HepG2 (cell line): ENCODE results near the gene MXRA7. TPM values are rescaled to one million over a fixed set of nuclear protein-coding genes. Genes with fewer than 3 reads are reported as not detected.

Experiments used
- AHDC1 ChIP-seq: sonication (generic); formaldehyde crosslinking; IDR thresholded peaks from 2 replicates; pipeline ENCODE4 v1.5.1; 2020; ENCODE audit warnings: mild to moderate bottlenecking, missing genetic modification reagents, borderline replicate concordance
- DNMT1 ChIP-seq: sonication (generic); formaldehyde crosslinking; IDR thresholded peaks from 2 replicates; pipeline ENCODE4 v1.5.1; 2020; ENCODE audit warnings: mild to moderate bottlenecking, missing genetic modification reagents
- GRHL1 ChIP-seq: sonication (generic); formaldehyde crosslinking; conservative IDR thresholded peaks from 2 replicates; pipeline ENCODE4 v1.8.0; 2022; ENCODE audit warnings: missing genetic modification reagents
- HHEX ChIP-seq: IDR thresholded peaks from 2 replicates; pipeline ENCODE4 v1.6.1; 2016; ENCODE audit warnings: control low read depth
- HOXA3 ChIP-seq: sonication (generic); formaldehyde crosslinking; IDR thresholded peaks from 2 replicates; pipeline ENCODE4 v1.5.0; 2020; ENCODE audit warnings: missing genetic modification reagents
- KLF11 ChIP-seq: IDR thresholded peaks from 2 replicates; pipeline ENCODE4 v1.6.1; 2016; ENCODE audit warnings: missing compliant biosample characterization
- MXD3 ChIP-seq: IDR thresholded peaks from 2 replicates; pipeline ENCODE4 v1.6.1; 2016; ENCODE audit warnings: mild to moderate bottlenecking, missing biosample characterization, missing genetic modification reagents
- NCOA2 ChIP-seq: sonication (generic); formaldehyde crosslinking; IDR thresholded peaks from 2 replicates; pipeline ENCODE4 v1.8.0; 2022; ENCODE audit warnings: inconsistent platforms
- NCOR1 ChIP-seq: fragments of 200-600 bp; sonication (generic); IDR thresholded peaks from 2 replicates; pipeline ENCODE4 v1.7.0; 2017; ENCODE audit warnings: antibody characterized with exemption, low read length, borderline replicate concordance
- NFYC ChIP-seq: IDR thresholded peaks from 2 replicates; pipeline ENCODE4 v1.6.1; 2016; ENCODE audit warnings: missing genetic modification reagents, missing compliant biosample characterization
- RBAK ChIP-seq: sonication (generic); formaldehyde crosslinking; IDR thresholded peaks from 2 replicates; pipeline ENCODE4 v1.5.1; 2020; ENCODE audit warnings: mild to moderate bottlenecking, missing genetic modification reagents
- SAFB2 ChIP-seq: sonication (generic); formaldehyde crosslinking; IDR thresholded peaks from 2 replicates; pipeline ENCODE4 v1.5.1; 2020; ENCODE audit warnings: missing genetic modification reagents, low read depth, mild to moderate bottlenecking, borderline replicate concordance
- TARDBP ChIP-seq: sonication (generic); formaldehyde crosslinking; IDR thresholded peaks from 2 replicates; pipeline ENCODE4 v1.8.0; 2022; ENCODE audit warnings: mild to moderate bottlenecking, missing genetic modification reagents
- ZBTB49 ChIP-seq: sonication (generic); formaldehyde crosslinking; IDR thresholded peaks from 2 replicates; pipeline ENCODE4 v1.4.0; 2020; ENCODE audit warnings: missing genetic modification reagents, borderline replicate concordance
- ZKSCAN5 ChIP-seq: sonication (generic); formaldehyde crosslinking; IDR thresholded peaks from 2 replicates; pipeline ENCODE4 v1.5.1; 2020; ENCODE audit warnings: mild to moderate bottlenecking, missing genetic modification reagents
- ZNF326 ChIP-seq: sonication (generic); formaldehyde crosslinking; IDR thresholded peaks from 2 replicates; pipeline ENCODE4 v1.4.0; 2020; ENCODE audit warnings: missing genetic modification reagents, borderline replicate concordance
- ZNF510 ChIP-seq: sonication (generic); formaldehyde crosslinking; IDR thresholded peaks from 2 replicates; pipeline ENCODE4 v1.4.0; 2020; ENCODE audit warnings: low read depth, mild to moderate bottlenecking, missing genetic modification reagents
- ZNF740 ChIP-seq: sonication (generic); formaldehyde crosslinking; IDR thresholded peaks from 2 replicates; pipeline ENCODE4 v1.4.0; 2020; ENCODE audit warnings: missing genetic modification reagents
- ZNF780A ChIP-seq: sonication (generic); formaldehyde crosslinking; IDR thresholded peaks from 2 replicates; pipeline ENCODE4 v1.8.0; 2022; ENCODE audit warnings: mild to moderate bottlenecking, missing genetic modification reagents, moderate library complexity
- polyA plus RNA-seq, 8 experiments: library from polyadenylated mRNA; depleted of rRNA in 3 of 8; stranded (reverse) in 7 of 8; unstranded in 1 of 8; fragments of >200 nt; fragmentation: Illumina TruSeq in 4 of 8; extraction: Trizol in 4 of 8; gene quantifications; 2 replicates each; pipeline versions ENCODE4 v1.2.1 to v1.2.3, GENCODE V29; 2011 to 2016; ENCODE audit warnings: low read depth in 4 of 8, missing spikeins in 1 of 8, mixed read lengths in 1 of 8; ENCODE audit not compliant: insufficient read depth in 1 of 8
- total RNA-seq, 5 experiments: library from RNA; depleted of rRNA; stranded (reverse); fragments of >200 nt; fragmentation: Illumina TruSeq; extraction: Trizol; gene quantifications; 2 replicates each; pipeline ENCODE4 v1.2.3, GENCODE V29; 2016; ENCODE audit warnings: low read depth in 1 of 5

The MXRA7 gene
- total and polyA plus RNA-seq, 2 of the 13 experiments (the other 11 are each of a cell fraction or from before 2014, with no cell fraction given), result 44.8 to 112 TPM

GRCh38 chr17:76726776-76727718 lies 16.3 kb upstream of the MXRA7 start, which contains the start of gene METTL23 (continued):
- TF ChIP-seq HOXA3 (CRISPR knock-in tag), result no peak
- no peak for TF ChIP-seq HHEX (CRISPR knock-in tag)
- no peak for TF ChIP-seq ZNF326 (CRISPR knock-in tag)
- no peak for TF ChIP-seq ZNF780A (CRISPR knock-in tag)
- TF ChIP-seq ZKSCAN5 (CRISPR knock-in tag), result no peak
- TF ChIP-seq NFYC (CRISPR knock-in tag), result no peak
- TF ChIP-seq AHDC1 (CRISPR knock-in tag), result peak; percentile 71; the same call in 1 of the 2 replicates
- no peak for TF ChIP-seq GRHL1 (CRISPR knock-in tag)
- no peak for TF ChIP-seq DNMT1
- no peak for TF ChIP-seq ZBTB49 (CRISPR knock-in tag)
- TF ChIP-seq ZNF740 (CRISPR knock-in tag), result no peak
- peak; percentile 79; the same call in 1 of the 2 replicates for TF ChIP-seq SAFB2 (CRISPR knock-in tag)
- no peak for TF ChIP-seq NCOA2 (CRISPR knock-in tag)
- peak; percentile 88; the same call in 1 of the 2 replicates for TF ChIP-seq ZNF510 (CRISPR knock-in tag)
- peak; percentile 62 for TF ChIP-seq TARDBP (CRISPR knock-in tag)
- TF ChIP-seq KLF11 (CRISPR knock-in tag), result peak; percentile 48
- no peak for TF ChIP-seq NCOR1
- no peak for TF ChIP-seq RBAK (CRISPR knock-in tag)
- TF ChIP-seq MXD3, result peak; percentile 46; the same call in 1 of the 2 replicates
